ENCODE data around the gene DDR2.

Gene DDR2

GRCh38 chr1:162689745-162690671 is 57.7 kb downstream of the DDR2 start:
- H3K36me3 Mint-ChIP-seq (ENCODE audit: low read depth) = no peaks in the 10 kb centered on the region
- no peaks in the 10 kb centered on the region for H3K4me1 Mint-ChIP-seq (ENCODE audit: low read depth)
- H3K27me3 Mint-ChIP-seq = no peaks in the 10 kb centered on the region
- no peaks in the 10 kb centered on the region for H3K9me3 Mint-ChIP-seq
- intact Hi-C loops (cut with micrococcal nuclease) = no loop called here
- H3K4me3 Mint-ChIP-seq = no peak overlapping the region
- no peak overlapping the region for H3K27ac Mint-ChIP-seq

GRCh38 chr1:162690672-162691434 is 58.6 kb downstream of the DDR2 start:
- intact Hi-C loops (cut with micrococcal nuclease) = no loop called here
- Mint-ChIP-seq H3K27me3 (no peaks in the 10 kb centered on the region), H3K9me3 (no peaks in the 10 kb centered on the region), H3K36me3 (ENCODE audit: low read depth) (no peaks in the 10 kb centered on the region), H3K27ac (no peak overlapping the region), H3K4me3 (no peak overlapping the region), H3K4me1 (ENCODE audit: low read depth) (no peaks in the 10 kb centered on the region)

- H3K27me3 Mint-ChIP-seq = no peaks in the 10 kb centered on the region
- no peak overlapping the region for H3K27ac Mint-ChIP-seq
- H3K9me3 Mint-ChIP-seq = no peaks in the 10 kb centered on the region
- intact Hi-C loops (cut with micrococcal nuclease) = no loop called here
- no peaks in the 10 kb centered on the region for H3K36me3 Mint-ChIP-seq (ENCODE audit: low read depth)
- no peaks in the 10 kb centered on the region for H3K4me1 Mint-ChIP-seq (ENCODE audit: low read depth)
- H3K4me3 Mint-ChIP-seq = no peak overlapping the region
These were observed 59.8 kb downstream of the DDR2 start for GRCh38 chr1:162691999-162692575.

GRCh38 chr1:162694911-162695310 is 62.6 kb downstream of the DDR2 start:
- Mint-ChIP-seq H3K4me1 (ENCODE audit: low read depth) (no peaks in the 10 kb centered on the region), H3K27ac (no peak overlapping the region), H3K4me3 (no peak overlapping the region), H3K9me3 (no peaks in the 10 kb centered on the region), H3K27me3 (no peaks in the 10 kb centered on the region), H3K36me3 (ENCODE audit: low read depth) (no peaks in the 10 kb centered on the region)
- intact Hi-C loops (cut with micrococcal nuclease) = no loop called here

GRCh38 chr1:162695687-162696086 is 63.4 kb downstream of the DDR2 start:
- H3K27ac Mint-ChIP-seq = no peak overlapping the region
- no peaks in the 10 kb centered on the region for H3K36me3 Mint-ChIP-seq (ENCODE audit: low read depth)
- H3K4me3 Mint-ChIP-seq = no peak overlapping the region
- intact Hi-C loops (cut with micrococcal nuclease) = no loop called here
- H3K9me3 Mint-ChIP-seq = no peaks in the 10 kb centered on the region
- H3K27me3 Mint-ChIP-seq = no peaks in the 10 kb centered on the region
- no peaks in the 10 kb centered on the region for H3K4me1 Mint-ChIP-seq (ENCODE audit: low read depth)

GRCh38 chr1:162696286-162696862 is 64.1 kb downstream of the DDR2 start:
- Mint-ChIP-seq H3K4me1 (ENCODE audit: low read depth) (no peaks in the 10 kb centered on the region), H3K27ac (no peak overlapping the region), H3K36me3 (ENCODE audit: low read depth) (no peaks in the 10 kb centered on the region), H3K4me3 (no peak overlapping the region), H3K9me3 (no peaks in the 10 kb centered on the region), H3K27me3 (no peaks in the 10 kb centered on the region)
- intact Hi-C loops (cut with micrococcal nuclease) = no loop called here

GRCh38 chr1:162697140-162697895 is 65.1 kb downstream of the DDR2 start:
- H3K9me3 Mint-ChIP-seq = no peaks in the 10 kb centered on the region
- intact Hi-C loops (cut with micrococcal nuclease) = no loop called here

GRCh38 chr1:162699366-162699765 is 67.1 kb downstream of the DDR2 start:
- Mint-ChIP-seq H3K4me3 (no peak overlapping the region), H3K27me3 (no peaks in the 10 kb centered on the region), H3K4me1 (ENCODE audit: low read depth) (no peaks in the 10 kb centered on the region), H3K36me3 (ENCODE audit: low read depth) (no peaks in the 10 kb centered on the region), H3K27ac (no peak overlapping the region), H3K9me3 (no peaks in the 10 kb centered on the region)
- intact Hi-C loops (cut with micrococcal nuclease) = no loop called here

More at GRCh38 chr1:162697140-162697895, 65.1 kb downstream of the DDR2 start:
- Mint-ChIP-seq H3K36me3 (ENCODE audit: low read depth) (no peaks in the 10 kb centered on the region), H3K27ac (no peak overlapping the region), H3K4me1 (ENCODE audit: low read depth) (no peaks in the 10 kb centered on the region), H3K27me3 (no peaks in the 10 kb centered on the region), H3K4me3 (no peak overlapping the region)

- Mint-ChIP-seq H3K4me1 (ENCODE audit: low read depth) (no peaks in the 10 kb centered on the region), H3K27ac (no peak overlapping the region), H3K36me3 (ENCODE audit: low read depth) (no peaks in the 10 kb centered on the region), H3K4me3 (no peak overlapping the region), H3K27me3 (no peaks in the 10 kb centered on the region), H3K9me3 (no peaks in the 10 kb centered on the region)
- intact Hi-C loops (cut with micrococcal nuclease) = no loop called here
These were observed 67.9 kb downstream of the DDR2 start for GRCh38 chr1:162700131-162700530.

GRCh38 chr1:162701286-162701685 is 69.0 kb downstream of the DDR2 start:
- H3K4me1 Mint-ChIP-seq (ENCODE audit: low read depth) = no peaks in the 10 kb centered on the region
- intact Hi-C loops (cut with micrococcal nuclease) = no loop called here
- no peaks in the 10 kb centered on the region for H3K9me3 Mint-ChIP-seq

GRCh38 chr1:162702628-162703027 is 70.4 kb downstream of the DDR2 start:
- no peak overlapping the region for H3K4me3 Mint-ChIP-seq
- H3K9me3 Mint-ChIP-seq = no peaks in the 10 kb centered on the region
- no peaks in the 10 kb centered on the region for H3K4me1 Mint-ChIP-seq (ENCODE audit: low read depth)
- H3K36me3 Mint-ChIP-seq (ENCODE audit: low read depth) = no peaks in the 10 kb centered on the region
- H3K27me3 Mint-ChIP-seq = no peaks in the 10 kb centered on the region
- H3K27ac Mint-ChIP-seq = no peak overlapping the region
- intact Hi-C loops (cut with micrococcal nuclease) = no loop called here

More at GRCh38 chr1:162701286-162701685, 69.0 kb downstream of the DDR2 start:
- Mint-ChIP-seq H3K27ac (no peak overlapping the region), H3K4me3 (no peak overlapping the region), H3K27me3 (no peaks in the 10 kb centered on the region), H3K36me3 (ENCODE audit: low read depth) (no peaks in the 10 kb centered on the region)

- intact Hi-C loops (cut with micrococcal nuclease) = no loop called here
These were observed 71.4 kb downstream of the DDR2 start for GRCh38 chr1:162703708-162704107.

GRCh38 chr1:162704673-162705424 is 72.6 kb downstream of the DDR2 start:
- no peak overlapping the region for H3K27ac Mint-ChIP-seq
- H3K27me3 Mint-ChIP-seq = no peaks in the 10 kb centered on the region
- no peaks in the 10 kb centered on the region for H3K36me3 Mint-ChIP-seq (ENCODE audit: low read depth)
- intact Hi-C loops (cut with micrococcal nuclease) = no loop called here
- H3K4me1 Mint-ChIP-seq (ENCODE audit: low read depth) = peaks cover 5% of the 10 kb centered on the region
- H3K9me3 Mint-ChIP-seq = no peaks in the 10 kb centered on the region
- H3K4me3 Mint-ChIP-seq = no peak overlapping the region

More at GRCh38 chr1:162703708-162704107, 71.4 kb downstream of the DDR2 start:
- Mint-ChIP-seq H3K9me3 (no peaks in the 10 kb centered on the region), H3K36me3 (ENCODE audit: low read depth) (no peaks in the 10 kb centered on the region), H3K4me3 (no peak overlapping the region), H3K4me1 (ENCODE audit: low read depth) (no peaks in the 10 kb centered on the region), H3K27ac (no peak overlapping the region), H3K27me3 (no peaks in the 10 kb centered on the region)

Measured in dendritic cell treated with granulocyte-macrophage colony-stimulating factor and Interleukin-4, amounts not matched to agents 40 ng/mL and 50 ng/mL, for 4 days (primary cell).